Fibroblast of skin of left biceps (primary cell): ENCODE results near the gene PRKCB.

ENCODE experiments used
- DNase-seq, 2 experiments: peaks; one replicate each; pipeline ENCODE4 v3.0.0-alpha.2; 2013; ENCODE audit warnings: low read depth in 2 of 2

The PRKCB gene

GRCh38 chr16:23835390-23836077 is at the start of gene PRKCB:
Gene PRKCB (plus strand): TSS chr16:23835983.
- no peak for DNase-seq

- no peak for DNase-seq
Measured at GRCh38 chr16:23786964-23787561, 48.7 kb upstream of the PRKCB start.

DNA sequence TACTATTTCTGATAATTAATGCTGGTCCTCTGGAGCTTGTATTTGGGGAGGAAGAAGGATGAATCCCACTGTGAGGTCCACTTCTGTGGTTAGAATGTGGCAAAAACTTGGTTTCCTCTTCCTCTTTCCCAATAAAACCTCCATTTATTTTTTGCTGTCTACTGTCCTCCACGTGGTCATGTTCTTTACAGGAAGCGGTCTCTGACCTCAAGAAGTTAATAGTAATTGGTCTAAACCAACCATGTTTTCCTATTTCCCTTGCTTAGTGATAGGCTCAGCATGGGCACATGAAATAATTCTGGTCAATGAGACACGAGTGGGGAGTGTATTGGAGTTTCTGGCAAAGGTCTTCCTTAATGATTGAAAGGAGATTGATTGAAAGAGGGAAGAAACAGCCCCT is 47.1 kb upstream of the PRKCB start:
- no peak for DNase-seq

DNA sequence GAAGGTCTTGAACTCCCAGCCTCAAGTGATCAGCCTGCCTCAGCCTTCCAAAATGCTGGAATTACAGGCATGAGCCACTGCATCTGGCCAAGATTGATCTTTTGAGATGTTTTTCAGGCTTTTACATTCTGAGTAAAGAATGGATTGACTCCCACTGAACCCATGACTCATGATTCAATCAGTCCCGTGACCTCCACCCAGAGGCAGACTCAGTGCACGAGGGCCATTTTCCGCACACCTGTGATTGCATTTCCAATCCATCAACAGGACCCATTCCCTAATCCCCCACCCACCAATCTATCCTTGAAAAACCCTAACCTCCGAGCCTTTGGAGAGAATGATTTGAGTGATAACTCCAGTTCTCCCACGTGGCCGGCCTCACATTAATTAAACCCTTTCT is 40.4 kb upstream of the PRKCB start:
- no peak for DNase-seq

- DNase-seq = no peak
Measured at GRCh38 chr16:23796941-23797340, 38.8 kb upstream of the PRKCB start.

- peak; percentile 5 to 10 for DNase-seq
Measured at GRCh38 chr16:23801378-23801777, 34.4 kb upstream of the PRKCB start.

- no peak for DNase-seq
Measured at GRCh38 chr16:23802776-23803175, 33.0 kb upstream of the PRKCB start.

DNA sequence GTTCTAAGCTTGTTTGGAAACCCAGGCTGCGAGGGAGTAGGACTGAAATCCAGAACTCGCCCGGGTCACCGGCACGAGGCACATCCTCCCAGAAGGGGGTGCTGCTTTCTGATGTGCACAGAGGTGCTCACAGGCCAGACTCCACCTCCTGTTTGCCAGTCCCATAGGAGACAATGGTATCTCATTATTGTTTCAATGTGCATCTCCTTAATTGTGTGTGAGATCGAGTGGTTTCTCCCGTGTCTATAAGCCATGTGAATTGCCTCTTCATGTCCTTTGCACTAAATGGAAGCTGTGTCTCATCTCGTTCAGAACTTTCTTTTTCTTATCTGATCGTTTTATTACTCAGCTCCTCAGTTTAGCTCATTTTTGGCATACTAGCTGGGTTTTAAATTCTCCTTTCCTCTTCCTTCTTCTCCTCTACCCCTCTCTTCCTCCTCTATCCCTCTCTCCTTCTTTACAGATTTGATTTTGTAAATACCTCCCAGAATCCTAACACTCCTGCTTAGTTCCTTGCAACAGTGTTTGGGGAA is 32.1 kb upstream of the PRKCB start:
- no peak for DNase-seq

DNA sequence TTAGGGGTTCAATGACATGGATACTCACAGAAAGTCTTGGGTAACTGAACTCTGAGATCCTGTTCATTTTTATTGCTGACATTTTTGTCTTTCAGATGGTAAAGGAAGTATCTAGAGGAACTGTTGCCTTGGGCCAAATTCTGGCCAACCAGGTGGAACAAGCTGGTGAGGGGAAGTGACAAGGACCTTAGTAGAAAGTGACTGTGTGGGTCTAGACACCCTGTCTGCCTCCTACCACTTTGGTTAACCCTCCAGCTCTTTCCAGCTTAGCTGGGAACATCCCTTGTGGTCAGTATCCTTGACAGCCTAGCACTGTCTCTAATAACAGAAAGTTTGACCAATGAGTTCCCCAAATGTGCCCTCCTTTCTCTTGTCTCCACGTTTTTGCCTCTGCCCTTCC is 28.8 kb upstream of the PRKCB start:
- no peak for DNase-seq

- no peak for DNase-seq
Measured at GRCh38 chr16:23821467-23821866, 14.3 kb upstream of the PRKCB start.

GRCh38 chr16:23821875-23822688 is 13.7 kb upstream of the PRKCB start:
- DNase-seq = no peak

DNA sequence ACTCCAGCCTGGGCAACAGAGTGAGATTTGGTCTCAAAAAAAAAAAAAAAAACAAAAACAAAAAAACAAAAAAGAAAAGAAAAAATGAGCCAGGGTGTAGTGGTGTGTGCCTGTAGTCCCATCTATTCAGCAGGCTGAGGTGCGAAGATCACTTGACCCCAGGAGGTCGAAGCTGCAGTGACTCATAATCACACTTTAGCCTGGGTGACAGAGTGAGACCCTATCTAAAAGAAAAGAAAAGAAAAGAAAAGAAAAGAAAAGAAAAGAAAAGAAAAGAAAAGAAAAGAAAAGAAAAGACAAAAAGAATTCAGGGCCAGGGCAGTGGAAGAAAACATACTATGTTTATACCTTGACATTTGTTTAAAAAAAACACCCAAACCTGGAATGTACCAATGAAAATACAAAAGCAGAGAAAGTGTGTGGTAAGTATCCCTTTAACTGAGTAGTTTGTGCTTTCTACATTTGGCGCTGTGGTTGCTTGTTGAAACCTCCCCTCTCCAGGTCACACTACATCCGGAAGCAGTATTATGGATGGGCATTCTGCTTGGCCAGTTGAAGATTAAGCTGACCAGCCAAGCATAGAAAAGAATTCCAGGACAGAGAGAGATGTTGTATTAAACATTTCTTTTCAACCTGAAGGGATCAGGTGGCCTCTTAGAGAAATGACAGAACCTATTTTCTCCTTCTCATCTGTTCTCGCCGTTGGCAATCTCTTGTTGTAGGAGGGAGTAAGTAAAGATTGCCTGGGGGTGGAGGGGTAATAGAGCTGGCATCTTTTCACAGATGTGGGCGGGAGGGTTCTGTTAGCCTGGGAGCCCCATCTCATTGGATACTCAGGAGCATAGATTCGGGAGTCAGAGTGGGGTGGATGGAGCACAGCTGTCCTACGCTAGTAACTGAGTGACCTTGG is 12.1 kb upstream of the PRKCB start:
- no peak for DNase-seq

- no peak for DNase-seq
Measured at GRCh38 chr16:23824909-23825308, 10.9 kb upstream of the PRKCB start.

DNA sequence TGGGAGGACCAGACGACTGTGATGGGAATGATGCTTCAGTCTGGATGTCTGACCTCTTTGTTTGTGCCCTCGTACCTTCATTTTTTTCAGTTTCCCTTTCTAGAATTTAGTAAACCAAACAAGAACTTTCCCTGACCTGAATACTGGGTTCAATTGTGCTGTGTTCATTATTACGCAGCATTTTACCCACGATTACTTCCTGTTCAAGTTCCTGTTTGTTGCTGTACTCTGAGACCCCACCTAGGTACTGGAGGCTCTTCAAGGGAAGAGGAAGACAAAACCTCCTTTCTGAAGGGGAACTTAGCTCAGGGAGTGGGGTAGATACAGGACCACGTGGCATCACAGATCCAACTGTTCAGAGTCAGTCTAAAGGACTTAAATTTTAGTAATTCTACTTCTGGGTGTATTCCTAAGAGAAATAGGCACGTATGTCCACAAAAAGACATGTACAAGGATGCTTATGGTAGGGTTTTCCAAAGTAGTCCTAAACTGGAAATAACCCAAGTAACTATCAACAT is 9.2 kb upstream of the PRKCB start:
- no peak for DNase-seq

- no peak for DNase-seq
Measured at GRCh38 chr16:23827057-23827456, 8.7 kb upstream of the PRKCB start.

DNA sequence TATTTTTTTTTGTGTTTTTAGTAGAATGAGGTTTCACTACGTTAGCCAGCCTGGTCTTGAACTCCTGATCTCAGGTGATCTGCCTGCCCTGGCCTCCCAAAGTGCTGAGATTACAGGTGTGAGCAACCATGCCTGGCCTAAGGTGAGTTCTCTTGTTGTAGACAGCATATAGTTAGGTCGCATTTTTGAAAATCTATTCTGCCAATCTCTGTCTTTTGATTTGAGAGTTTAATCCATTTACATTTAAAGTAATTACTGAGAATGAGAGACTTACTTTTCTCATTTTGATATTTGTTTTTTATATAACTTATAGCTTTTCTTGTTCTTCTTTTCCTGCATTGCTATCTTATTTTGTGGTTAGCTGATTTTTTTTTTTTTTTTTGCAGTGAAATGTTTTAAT is 6.3 kb upstream of the PRKCB start:
- DNase-seq = no peak

DNA sequence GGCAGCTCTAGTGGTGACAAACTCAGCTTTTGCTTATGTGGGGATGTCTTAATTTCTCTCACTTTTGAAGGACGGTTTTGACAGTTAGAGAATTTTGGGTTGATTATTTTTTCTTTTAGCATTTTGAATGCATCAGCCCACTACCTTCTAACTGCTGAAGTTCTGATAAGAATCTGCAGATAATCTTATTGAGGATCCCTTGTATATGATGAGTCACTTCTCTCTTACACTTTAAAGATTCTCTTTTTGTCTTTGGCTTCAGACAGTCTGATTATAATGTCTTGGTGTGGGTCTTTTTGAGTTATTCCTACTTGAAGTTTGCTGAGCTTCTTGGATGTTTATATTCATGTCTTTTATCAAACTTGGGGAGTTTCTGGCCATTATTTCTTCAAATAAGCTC is 5.5 kb upstream of the PRKCB start:
- no peak for DNase-seq

- no peak for DNase-seq
Measured at GRCh38 chr16:23832882-23833281, 2.9 kb upstream of the PRKCB start.

GRCh38 chr16:23833504-23833903 is 2.3 kb upstream of the PRKCB start:
- no peak for DNase-seq

- no peak for DNase-seq
Measured at GRCh38 chr16:23833960-23834685, 1.7 kb upstream of the PRKCB start.

DNA sequence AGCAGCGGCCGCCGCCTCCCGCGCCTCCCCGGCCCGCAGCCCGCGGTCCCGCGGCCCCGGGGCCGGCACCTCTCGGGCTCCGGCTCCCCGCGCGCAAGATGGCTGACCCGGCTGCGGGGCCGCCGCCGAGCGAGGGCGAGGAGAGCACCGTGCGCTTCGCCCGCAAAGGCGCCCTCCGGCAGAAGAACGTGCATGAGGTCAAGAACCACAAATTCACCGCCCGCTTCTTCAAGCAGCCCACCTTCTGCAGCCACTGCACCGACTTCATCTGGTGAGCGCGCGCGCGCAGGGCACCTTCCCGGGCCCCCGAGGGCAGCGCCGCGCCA is 258 bp downstream of the PRKCB start:
- no peak for DNase-seq
